Measurements from ENCODE around the gene COG7.

DNA sequence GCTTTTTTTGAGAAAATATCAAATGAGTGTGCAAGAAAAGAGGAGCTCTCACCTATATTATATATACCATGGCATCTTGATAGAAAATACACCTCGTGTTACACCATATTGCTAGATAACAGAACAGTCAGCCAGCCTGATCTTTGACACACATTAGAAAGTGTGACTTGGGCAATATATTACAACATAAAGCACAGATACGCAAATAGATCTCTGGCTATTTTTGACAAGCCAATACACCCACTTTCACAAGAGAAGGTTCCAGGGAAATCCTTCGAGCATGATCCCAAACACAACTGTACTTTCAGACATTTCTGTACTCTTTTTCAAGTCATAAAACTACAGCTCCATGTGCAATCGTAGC lies 47.9 kb upstream of the COG7 start:
- TF ChIP-seq CTCF (IDR thresholded peaks at IDR 0.05) = no peak
- no peak for TF ChIP-seq POLR2A (IDR thresholded peaks at IDR 0.05)
- no peak for TF ChIP-seq EP300 (IDR thresholded peaks at IDR 0.05)

All from ovary (tissue), 3 donors.